UCSD-AML1 (cell line): ENCODE results near the gene RNF19B.
"Not testable (repeated sequence)": the region's sequence is repeated elsewhere in the genome, so short reads cannot be mapped to it uniquely, and the experiment has no call there.

Experiments
- DNase-seq: peaks from one replicate; lab custom pipeline; 2025; ENCODE audit not compliant: unreplicated experiment; lab: John Stamatoyannopoulos, UW

The RNF19B gene

DNA sequence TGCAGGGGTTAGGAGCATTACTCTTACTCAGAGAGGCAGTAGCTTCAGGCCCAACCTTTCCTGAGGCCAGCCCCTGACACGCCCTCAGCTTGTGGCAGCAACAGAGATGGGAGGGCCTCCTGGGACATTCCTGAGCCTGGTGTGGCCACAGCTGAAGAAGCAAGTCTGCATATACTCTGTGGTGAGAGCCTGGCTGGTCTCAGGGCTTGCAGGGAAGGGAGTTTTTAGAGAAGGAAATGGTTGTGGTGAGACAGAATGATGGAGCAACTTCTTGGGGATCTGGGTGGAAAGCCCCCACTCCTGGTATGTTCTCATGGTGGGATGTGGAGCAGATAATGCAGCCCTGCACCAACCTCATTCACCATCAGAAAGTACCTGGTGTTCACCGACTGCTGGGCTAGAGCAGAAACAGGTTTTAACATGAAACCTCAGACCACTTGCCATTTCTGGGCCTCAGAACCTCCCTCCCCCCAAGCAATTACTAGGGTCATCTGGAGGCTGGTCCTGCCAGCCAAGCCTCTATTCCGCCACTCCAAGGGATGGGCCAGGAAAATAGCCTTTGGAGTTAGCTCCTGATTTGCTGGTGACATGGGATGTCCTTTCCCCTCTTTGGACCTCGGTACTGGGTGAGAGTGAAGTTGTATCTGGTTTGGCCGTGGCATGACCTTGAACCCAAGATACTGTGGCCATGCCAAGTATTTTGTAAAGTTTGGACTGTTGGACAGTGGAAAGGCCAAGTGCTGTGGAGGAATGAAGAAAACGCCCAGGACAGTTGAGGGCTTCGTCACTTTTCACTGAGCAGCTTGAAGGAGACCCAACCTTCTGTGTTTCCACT, 28.1 kb upstream of the RNF19B start:
- peak; percentile 93 for DNase-seq

DNA sequence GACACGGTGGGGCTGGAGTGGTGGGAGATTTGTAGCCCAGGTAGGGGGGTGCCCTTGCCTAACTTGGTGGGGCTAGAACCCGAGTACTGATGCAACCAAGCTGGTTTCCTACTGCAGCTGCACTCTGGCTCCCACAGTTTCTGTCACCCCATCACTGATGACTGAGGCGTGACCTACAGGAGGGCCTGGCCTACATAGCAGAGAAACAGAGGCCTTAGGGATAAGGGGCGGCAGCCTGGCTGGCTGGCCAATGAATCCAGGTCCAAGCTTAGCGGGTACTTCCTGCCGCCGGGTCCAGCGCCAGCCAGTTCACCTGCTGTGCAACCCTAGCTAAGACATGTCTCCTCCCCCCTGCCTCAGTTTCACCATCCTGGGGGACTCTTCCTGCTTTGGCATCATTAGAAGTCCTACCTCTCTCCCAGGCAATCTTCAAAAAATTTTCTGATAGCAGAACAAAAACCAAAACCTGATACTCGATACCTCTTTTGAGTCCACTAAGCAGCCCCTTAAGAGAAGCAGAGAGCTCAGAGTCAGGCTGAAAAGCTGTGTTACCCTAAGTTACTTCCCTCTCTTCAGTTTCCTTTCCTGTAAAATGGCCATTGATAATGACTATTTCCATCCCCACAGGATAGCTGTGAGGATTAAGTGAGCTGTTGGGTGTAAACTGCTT, 27.3 kb upstream of the RNF19B start:
- DNase-seq = no peak

DNA sequence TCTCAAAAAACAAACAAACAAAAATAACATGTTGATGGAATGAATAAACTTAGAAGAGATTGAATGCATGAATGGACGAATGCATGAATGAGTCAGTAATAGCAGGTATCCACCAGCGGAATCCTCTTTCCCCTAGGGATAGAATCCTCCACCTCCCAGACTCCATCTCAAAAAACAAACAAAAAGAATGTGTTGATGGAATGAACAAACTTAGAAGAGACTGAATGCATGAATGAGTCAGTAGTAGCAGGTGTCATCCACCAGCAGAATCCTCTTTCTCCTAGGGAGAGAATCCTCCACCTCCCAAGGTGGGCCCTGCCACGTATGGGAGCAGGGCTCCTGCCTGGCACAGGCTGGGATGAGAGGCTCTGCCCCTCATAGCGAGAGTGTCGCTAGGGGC, 26.8 kb upstream of the RNF19B start:
- no peak for DNase-seq

DNA sequence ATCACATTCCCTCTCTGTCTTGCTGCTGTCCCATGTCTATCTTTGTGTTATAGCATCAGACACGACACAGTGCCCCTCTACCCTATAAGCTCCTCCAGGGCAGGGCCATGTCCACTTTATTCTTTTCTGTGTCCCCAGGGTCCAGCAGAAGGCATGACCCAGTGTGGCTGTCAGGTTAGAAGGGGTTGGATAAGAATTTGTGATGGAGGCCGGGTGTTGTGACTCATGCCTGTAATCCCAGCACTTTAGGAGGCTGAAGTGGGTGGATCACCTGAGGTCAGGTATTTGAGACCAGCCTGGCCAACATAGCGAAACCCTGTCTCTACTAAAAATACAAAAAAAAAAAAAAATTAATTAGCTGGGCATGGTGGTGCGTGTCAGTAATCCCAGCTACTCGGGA, 26.3 kb upstream of the RNF19B start:
- DNase-seq = no peak

DNA sequence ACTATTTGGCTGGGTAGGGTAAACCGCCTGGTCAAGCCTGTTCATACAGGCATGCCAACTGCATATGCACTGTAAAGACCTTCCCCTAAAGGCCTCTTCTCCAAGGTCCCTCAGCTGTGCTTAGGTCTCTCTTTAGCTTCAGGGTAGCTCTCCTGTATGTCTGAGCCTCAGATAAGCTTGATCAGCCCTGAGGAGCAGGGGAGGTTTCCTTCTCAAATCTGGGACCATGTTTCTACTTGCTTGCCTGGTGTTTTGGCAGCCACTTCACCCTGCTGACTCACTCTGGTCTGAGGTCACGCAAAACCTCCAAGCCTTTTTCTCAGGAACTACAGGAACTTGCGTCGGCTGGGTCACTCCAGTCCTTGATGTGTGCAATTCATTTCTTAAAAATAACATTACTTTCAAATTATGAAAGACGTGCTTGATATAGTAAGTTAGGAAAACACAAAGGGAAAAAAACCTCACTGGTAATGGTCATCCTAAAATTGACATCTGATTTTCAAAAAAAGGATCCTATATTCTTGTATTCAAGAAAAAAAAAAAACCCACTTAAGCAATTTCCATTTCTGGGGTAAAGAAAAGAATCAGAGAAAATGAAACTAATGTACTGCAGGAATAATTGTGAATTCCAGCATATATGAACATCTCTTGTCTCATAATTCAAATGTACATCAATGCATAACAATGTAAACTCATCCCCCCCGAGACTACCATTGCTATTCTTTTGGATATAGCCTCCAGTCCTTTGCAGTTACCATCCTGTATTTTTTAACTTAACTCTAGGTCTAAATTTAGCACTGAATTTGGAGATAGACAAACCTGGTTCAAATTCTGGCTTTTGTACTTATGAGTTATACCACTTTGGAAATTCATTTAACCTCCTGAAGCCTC, 24.8 kb upstream of the RNF19B start:
- DNase-seq = peak; percentile 67

- no peak for DNase-seq
These were observed 24.1 kb upstream of the RNF19B start for GRCh38 chr1:32988665-32989064.

DNA sequence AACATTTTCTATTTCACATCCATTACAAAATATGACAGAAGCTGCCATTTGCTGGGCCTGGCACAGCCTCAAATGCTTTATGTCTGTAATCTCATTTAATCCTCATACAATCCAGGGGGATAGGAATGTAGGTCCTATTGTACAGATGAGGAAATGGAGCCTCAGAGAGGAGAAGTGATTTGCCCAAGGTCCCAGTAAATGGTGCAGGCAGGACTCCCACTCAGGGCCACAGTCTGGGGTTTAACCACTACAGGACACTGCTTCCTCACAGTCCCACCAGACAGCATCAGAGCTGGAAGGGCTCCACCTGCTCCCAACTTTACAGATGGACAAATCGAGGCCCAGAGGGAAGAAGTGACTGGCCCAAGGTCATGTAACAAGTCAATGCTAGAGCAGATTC, 20.6 kb upstream of the RNF19B start:
- no peak for DNase-seq

GRCh38 chr1:32984455-32985171, 20.0 kb upstream of the RNF19B start:
- no peak for DNase-seq

GRCh38 chr1:32984090-32984454, 19.5 kb upstream of the RNF19B start:
- no peak for DNase-seq

- DNase-seq = no peak
These were observed 18.4 kb upstream of the RNF19B start for GRCh38 chr1:32983020-32983419.

DNA sequence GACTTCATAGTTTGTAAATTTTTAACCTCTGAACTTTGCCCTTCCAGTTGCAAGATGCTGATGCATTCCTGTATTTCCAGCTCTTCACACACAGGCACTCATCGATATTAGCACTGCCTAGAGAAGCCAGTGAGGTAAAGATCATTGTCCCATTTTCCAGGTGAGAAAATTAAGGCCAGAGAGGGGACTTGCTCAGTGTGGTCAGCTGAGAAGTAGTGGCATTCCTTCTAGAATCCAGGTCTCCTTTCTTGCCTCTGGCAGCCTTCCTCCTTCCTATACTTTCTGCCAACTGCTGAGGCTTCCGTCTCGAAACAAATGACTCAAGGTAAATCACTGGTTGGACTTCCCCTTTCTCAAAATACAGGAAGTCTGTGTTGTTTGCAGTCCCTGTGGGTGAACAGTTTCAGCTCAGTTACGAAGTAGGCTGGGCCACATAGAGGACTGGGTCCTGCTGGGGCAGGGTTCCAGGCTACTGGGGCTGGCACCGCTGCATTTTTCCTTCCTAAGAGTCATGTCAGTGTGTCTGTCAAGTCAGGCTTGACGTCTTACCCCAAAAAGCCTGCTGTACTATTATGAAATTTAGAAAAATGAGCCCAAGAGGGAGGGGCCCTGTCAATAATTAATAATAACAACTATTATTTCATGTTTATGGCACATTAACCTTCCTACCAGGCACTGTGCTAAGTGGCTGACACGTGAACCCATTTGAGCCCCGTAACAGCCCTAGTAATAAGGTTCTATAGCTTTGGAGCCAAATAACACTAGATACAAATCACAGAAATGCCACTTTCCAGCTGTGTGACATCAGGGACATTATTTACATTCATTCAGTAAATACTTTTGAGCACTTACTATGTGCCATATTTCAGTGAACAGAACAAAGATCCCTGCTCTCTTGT, 16.6 kb upstream of the RNF19B start:
- DNase-seq = peak; percentile 72

DNA sequence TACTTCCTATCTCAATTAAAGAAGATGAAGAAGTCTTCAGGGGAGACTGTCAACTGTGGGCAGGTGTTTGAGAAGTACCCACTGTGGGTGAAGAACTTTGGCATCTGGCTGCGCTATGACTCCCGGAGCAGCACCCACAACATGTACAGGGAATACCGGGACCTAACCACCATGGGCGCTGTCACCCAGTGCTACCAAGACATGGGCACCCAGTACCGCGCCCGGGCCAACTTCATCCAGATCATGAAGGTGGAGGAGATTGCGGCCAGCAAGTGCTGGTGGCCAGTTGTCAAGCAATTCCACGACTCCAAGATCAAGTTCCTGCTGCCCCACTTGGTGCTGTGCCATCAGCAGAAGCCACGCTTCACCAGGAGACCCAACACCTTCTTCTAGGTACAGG, 15.5 kb upstream of the RNF19B start:
- no peak for DNase-seq

DNA sequence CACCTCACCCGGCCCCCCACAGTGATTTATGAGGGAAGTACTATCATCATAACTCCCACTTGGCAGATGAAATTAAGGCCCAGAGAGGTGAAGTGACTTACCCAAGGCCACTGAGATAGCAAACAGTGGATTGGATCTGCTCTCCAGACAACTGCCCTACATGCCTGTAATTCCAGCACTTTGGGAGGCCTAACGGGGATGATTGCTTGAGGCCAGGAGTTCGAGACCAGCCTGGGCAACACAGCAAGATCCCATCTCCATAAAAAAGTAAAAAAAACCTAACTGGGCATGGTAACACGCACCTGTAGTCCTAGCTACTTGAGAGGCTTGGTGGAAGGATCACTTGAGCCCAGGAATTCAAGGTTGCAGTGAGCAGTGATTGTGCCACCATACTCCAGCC, 14.2 kb upstream of the RNF19B start:
- DNase-seq = no peak

DNA sequence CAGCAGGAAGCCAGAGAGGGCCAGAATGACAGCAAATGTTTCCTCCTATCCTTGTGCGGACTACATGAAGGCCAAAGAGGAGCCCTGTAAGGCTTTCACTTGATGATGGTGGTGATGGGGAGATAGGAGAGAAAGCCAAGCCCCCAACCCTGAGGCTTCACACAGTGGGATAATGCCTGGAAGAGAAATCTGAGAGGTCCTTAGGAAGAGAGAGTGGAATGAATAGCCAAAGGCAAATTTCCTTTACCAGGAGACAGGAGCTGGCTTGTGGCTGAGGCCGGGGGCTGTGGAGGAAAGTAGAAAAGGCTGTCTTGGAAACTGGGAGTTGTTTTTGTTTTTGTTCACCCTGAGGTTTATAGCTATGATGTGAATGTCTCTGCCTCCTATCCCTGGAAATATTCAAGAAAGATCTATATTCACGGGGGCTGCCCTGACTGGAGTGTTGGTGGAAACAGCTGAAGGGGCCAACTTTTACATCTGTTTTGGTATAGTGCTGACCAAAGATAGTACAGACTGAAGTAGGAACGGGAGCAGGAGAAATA, 13.0 kb upstream of the RNF19B start:
- no peak for DNase-seq

GRCh38 chr1:32975055-32975454, 10.4 kb upstream of the RNF19B start:
- not testable (repeated sequence) for DNase-seq

DNA sequence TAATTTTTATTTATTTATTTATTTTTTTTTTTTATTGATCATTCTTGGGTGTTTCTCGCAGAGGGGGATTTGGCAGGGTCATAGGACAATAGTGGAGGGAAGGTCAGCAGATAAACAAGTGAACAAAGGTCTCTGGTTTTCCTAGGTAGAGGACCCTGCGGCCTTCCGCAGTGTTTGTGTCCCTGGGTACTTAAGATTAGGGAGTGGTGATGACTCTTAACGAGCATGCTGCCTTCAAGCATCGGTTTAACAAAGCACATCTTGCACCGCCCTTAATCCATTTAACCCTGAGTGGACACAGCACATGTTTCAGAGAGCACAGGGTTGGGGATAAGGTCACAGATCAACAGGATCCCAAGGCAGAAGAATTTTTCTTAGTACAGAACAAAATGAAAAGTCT, 8.8 kb upstream of the RNF19B start:
- DNase-seq = not testable (repeated sequence)

DNA sequence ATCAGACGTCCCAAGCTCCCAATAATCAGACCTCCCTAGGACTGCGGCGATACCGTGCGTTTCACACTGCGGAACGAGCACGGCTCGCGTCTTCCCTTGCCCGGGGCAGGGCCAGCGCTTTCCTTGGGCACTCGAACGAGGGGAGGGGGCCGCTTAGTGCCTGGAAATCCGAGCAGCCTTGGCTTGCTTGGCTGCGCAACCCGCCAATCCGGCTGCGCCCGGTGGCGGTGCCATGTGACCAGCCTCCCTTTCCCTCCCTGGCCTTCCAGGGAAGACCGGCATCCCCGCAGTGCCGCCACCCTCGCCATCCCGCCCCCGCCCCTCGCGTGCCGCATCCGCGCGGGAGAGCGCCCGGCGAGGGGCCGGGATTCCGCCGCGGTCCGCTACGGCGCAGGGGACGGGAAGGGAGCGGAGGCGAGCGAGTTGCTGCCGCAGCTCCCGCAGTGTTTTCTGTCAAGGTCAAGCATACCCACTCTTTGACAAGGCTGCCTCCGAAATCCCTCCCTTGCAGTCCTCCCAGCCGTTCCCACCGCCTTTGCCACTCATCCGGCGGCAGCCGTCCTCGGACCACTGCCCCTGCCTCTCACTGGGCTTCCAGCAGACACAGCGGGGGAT, 8.3 kb upstream of the RNF19B start:
- DNase-seq = no peak

- DNase-seq = no peak
These were observed 7.0 kb upstream of the RNF19B start for GRCh38 chr1:32971576-32971975.

DNA sequence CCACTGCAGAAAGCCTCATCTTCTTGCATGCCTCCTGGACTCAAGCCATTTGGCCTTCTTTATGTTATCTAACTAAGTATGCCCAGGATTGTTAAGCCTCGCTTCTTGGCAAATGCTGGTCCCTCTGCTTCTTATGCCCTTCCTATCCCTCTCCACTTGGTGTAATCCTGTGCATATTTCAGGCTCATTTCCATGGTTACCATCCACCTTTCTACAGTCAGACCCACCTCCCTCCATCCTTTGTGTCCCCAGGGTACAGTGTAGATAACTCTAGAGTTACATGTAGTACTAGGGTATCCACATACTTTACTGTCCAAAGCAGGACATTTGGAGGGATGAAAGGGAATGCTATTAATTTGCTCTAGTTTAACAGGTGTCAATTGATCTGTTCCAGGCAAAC, 6.5 kb upstream of the RNF19B start:
- no peak for DNase-seq
